UCSD-AML1 (cell line): Measurements from ENCODE around the gene PLCD1.
"Not testable (repeated sequence)": the region's sequence is repeated elsewhere in the genome, so short reads cannot be mapped to it uniquely, and the experiment has no call there.

Source experiments
- DNase-seq: peaks from one replicate; lab custom pipeline; 2025; ENCODE audit not compliant: unreplicated experiment; lab: John Stamatoyannopoulos, UW

The PLCD1 gene

GRCh38 chr3:38029400-38030125, at the start of gene PLCD1:
PLCD1 (minus strand) TSS chr3:38029642; CDS start chr3:38029539, 103 bp downstream.
- no peak for DNase-seq

DNA sequence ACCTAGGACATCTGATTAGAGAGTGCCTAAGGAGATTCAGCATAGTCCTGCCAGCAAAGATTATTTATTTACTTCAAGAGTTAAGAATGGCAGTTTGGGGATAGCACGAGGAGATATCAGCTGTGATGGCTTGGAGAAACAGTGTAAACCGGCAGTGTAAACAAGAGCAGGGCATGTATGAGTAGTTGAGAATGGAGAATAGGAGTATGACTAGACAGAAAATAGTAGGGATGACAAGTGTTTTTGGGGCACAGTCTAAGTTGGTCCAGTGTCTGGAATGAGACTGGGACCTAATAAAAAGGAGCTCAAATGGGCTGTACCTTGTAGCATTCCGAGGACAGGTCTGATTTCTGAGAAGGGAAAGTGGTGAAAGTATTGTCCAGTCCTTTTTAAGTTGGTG, 47.6 kb upstream of the PLCD1 start:
- not testable (repeated sequence) for DNase-seq

GRCh38 chr3:38070013-38070412, 40.6 kb upstream of the PLCD1 start:
- no peak for DNase-seq

- no peak for DNase-seq
Measured at GRCh38 chr3:38067508-38068233, 38.2 kb upstream of the PLCD1 start.

- not testable (repeated sequence) for DNase-seq
Measured at GRCh38 chr3:38064453-38064852, 35.0 kb upstream of the PLCD1 start.

- DNase-seq, result no peak
Measured at GRCh38 chr3:38062809-38063208, 33.4 kb upstream of the PLCD1 start.

- no peak for DNase-seq
Measured at GRCh38 chr3:38059591-38059990, 30.1 kb upstream of the PLCD1 start.

- no peak for DNase-seq
Measured at GRCh38 chr3:38059148-38059547, 29.7 kb upstream of the PLCD1 start.

DNA sequence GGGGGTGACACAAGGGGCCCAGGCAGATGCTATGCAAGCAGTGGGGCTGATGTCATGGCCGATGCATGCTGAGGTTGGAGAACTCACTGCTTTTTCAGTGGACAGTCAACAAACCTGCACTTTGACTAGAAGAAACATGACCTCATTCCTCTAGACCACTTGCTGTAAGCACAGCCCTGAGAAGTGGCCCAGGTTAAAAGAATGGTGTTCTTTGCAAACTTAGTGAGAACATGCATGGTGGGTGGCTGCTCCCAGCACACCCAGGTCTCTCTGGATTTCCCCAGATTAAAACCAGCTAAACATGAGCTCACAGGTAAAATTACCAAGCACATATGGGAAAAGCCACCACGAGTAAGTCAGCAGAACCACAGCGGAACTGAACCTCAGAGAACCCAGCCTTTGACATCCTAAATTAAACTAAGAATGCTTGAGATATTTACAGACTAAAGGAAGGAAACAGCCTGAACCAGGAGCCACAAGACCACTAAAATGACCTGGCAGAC, 25.1 kb upstream of the PLCD1 start:
- no peak for DNase-seq

- not testable (repeated sequence) for DNase-seq
Measured at GRCh38 chr3:38053813-38054498, 24.5 kb upstream of the PLCD1 start.

DNA sequence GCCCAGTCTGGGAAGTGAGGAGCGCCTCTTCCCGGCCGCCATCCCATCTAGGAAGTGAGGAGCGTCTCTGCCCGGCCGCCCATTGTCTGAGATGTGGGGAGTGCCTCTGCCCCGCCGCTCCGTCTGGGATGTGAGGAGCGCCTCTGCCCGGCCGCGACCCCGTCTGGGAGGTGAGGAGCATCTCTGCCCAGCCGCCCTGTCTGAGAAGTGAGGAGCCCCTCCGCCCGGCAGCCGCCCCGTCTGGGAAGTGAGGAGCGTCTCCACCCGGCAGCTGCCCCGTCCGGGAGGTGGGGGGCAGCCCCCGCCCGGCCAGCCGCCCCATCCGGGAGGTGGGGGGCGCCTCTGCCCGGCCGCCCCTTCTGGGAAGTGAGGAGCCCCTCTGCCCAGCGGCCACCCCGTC, 23.8 kb upstream of the PLCD1 start:
- DNase-seq, result not testable (repeated sequence)

DNA sequence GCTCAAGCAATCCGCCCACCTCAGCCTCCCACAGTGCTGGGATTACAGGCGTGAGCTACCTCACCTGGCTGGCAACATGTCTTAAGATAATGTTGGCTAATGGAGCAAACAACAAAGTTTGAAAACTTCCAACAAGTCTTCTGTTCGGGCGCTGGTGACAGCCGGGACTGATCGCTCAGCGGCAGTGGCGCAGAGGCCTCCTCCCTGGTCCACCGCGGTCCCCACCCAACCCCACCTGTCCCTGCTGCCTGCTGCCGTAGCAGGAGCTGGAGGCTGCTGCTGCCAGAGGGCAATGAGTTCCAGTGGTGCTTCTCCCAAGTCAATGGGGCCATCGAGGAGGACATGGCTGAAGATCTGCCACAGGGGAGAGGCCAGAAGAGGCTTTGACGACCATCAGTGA, 21.7 kb upstream of the PLCD1 start:
- DNase-seq, result no peak

DNA sequence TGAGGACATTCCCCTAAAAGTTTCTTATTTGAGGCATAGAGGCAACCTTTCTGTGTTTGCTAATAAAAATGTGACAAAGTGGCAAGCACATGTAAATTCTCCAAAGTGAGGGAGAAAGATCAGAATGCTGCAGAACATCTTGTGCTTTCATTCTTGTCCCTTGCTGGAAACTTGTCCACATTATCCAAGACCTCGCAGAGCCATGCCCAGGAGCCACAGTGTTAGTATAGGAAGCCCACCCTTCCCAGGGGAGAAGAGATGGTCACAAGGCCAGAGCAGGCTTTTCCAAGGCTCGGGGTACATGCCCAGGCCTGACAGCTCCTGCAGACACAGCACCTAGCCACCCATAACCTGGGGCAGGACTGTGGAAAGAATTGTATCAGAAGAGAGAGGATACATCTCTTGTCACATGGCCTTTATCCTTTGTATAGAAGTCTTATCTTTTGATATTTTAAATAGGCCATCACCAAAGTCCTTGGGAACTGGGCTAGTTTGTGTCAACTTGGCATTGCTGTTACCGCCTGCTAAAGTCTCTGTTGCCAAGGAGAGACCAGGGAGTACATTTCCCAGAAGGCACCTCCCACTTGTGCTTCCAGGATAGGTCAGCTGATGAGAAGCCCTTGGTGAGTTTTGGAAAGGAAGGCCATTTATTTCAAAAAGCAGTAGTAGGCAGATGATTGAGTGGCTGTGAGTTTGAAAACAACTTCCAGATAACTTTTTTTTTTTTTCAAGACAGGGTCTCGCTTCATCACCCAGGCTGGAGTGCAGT, 20.1 kb upstream of the PLCD1 start:
- no peak for DNase-seq

DNA sequence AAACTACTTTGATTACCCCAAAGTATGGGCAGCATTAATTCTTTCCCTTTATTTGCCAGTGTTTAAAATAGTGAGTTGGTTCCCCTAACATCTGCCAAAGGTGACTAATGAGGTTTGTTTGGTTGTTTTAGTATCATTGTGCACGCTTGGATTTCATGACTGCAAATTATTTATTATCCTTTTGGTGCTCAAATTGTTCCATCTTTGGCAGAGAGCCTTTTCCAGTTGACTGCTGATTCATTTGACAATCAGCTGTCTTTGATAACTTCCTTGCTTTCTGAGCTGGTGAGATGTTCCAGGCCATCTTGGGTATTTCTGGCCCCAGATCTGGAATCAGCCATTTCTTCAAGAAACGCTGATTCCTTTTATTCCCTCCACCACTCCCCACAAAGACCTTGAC, 18.5 kb upstream of the PLCD1 start:
- DNase-seq, result no peak

DNA sequence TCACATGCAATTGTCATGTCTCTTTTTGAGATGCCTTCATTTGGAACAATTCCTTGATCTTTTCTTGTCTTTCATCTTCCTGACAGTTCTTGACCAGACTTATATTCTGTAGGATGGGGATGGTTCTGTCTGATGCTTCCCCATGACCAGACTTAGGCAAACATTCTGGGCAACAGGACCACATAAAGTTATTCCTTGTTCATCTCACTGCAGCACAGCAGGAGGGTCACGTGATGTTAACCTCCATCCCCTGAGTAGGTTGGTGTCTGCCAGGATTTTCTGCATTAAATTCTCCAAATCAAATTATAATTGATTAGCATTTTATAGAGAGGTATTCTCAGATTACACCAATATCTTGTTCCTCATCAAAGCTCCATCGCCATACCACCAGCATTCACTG, 17.4 kb upstream of the PLCD1 start:
- no peak for DNase-seq

DNA sequence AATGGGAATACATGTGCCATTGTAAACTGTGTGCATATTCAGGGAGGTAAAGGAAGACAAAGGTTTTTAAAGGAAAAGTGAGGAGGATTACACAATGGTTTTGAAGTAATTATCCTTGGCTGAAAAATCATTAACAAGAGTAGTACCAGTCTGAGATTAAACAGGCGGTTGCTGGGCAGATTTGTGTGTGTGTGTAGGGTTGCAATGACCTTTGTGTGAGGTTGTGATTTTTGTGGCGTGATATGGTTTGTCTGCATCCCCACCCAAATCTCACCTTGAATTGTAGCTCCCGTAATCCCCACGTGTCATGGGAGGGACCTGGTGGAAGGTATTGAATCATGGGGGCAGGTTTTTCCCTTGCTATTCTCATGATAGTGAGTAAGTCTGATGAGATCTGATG, 16.6 kb upstream of the PLCD1 start:
- no peak for DNase-seq

DNA sequence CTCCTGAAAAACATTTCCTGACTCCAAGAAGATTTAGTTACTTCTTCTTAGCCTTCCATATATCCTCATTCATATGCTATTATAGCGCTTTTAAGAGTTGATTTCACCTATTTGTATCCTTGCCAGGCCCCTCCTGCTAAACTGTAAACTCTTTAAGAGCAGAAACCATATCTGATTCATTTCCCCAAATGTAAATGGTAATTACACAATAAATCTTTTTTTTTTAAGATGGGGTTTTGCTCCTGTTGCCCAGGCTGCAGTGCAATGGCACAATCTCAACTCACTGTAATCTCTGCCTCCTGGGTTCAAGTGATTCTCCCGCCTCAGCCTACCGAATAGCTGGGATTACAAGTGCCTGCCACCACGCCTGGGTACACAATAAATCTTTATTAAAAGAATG, 14.0 kb upstream of the PLCD1 start:
- DNase-seq, result no peak

DNA sequence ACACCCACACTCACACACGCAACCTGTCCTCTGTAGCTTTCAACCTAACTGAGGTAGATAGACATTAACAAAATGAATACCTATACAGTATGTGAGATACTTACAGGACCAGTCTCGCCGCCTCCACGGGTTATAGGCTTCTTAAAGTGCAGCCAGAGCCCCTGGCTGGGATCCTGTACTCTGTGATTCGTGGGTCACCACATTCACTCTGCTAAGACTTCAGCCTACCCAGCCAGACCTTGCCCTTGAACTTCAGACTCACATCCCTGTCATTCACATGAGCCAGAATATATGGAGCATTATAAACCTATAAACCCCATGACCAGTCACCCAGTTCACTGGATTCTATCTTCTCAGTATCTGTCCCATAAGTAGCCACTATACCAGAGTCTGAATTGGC, 11.0 kb upstream of the PLCD1 start:
- DNase-seq, result no peak

DNA sequence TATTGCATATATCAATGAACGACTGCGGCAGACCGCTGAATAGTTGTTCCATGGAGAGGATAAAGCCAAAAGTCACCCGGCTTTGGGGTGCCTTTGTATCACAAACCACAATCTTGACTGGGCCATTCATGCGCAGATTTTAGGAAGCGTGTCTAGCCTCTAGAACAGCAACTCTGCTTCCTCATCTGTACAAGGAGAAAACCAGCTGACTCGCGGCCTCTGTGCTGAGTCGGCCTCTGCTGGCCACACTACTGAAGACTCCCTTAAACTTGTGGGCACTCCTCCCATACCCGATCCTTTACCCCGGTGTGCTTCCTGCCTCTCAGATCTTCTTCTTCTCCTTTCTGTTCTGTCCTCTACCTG, 10.4 kb upstream of the PLCD1 start:
- DNase-seq, result peak; percentile 65

GRCh38 chr3:38039101-38039898, 9.9 kb upstream of the PLCD1 start, which contains the start of gene DLEC1:
DLEC1 (plus strand) TSS chr3:38039208; CDS start chr3:38039226, 18 bp downstream.
- peak; percentile 46 for DNase-seq
